Gastroesophageal sphincter (tissue), 4 donors: ENCODE measurements around the gene ZNF212. TPM values are rescaled to one million over a fixed set of nuclear protein-coding genes. Genes with fewer than 3 reads are reported as not detected.
"Not testable (repeated sequence)": the region's sequence is repeated elsewhere in the genome, so short reads cannot be mapped to it uniquely, and the experiment has no call there.

Experiments used
- ATAC-seq: fragments of 150-250 bp; one replicate; pipeline ENCODE4 v1.9.1; 2016; ENCODE audit warnings: mild to moderate bottlenecking, moderate library complexity
- H3K27ac ChIP-seq, 4 donors: fragments of 200-600 bp; sonication (generic) in 3 of 4; 1 replicate in 3 of 4; 2 replicates in 1 of 4; pipeline ENCODE4 v1.5.1; 2016 to 2019
- H3K27me3 ChIP-seq: fragments of 200-600 bp; sonication (generic); one replicate; pipeline ENCODE4 v1.5.1; 2019
- H3K36me3 ChIP-seq, 2 donors: fragments of 200-600 bp; sonication (generic); one replicate each; pipeline ENCODE4 v1.5.1; 2019; ENCODE audit warnings: control low read depth in 1 of 2
- H3K4me1 ChIP-seq, 3 donors: fragments of 200-600 bp; sonication (generic); 1 replicate in 2 of 3; 2 replicates in 1 of 3; pipeline ENCODE4 v1.5.1; 2016 to 2019; ENCODE audit warnings: control low read depth in 2 of 3
- H3K4me3 ChIP-seq, 2 donors: fragments of 200-600 bp; sonication (generic); one replicate each; pipeline ENCODE4 v1.5.1; 2019; ENCODE audit warnings: mild to moderate bottlenecking in 1 of 2, moderate library complexity in 1 of 2
- H3K9me3 ChIP-seq, 3 donors: fragments of 200-600 bp; sonication (generic); one replicate each; pipeline ENCODE4 v1.5.1; 2017 to 2019; ENCODE audit warnings: control low read depth in 2 of 3
- EP300 ChIP-seq: sonication (generic); formaldehyde crosslinking; IDR thresholded peaks from one replicate; pipeline ENCODE4 v1.6.1; 2017; ENCODE audit warnings: antibody characterized with exemption, mild to moderate bottlenecking
- POLR2A ChIP-seq, 2 donors: fragments of 450-650 bp; IDR thresholded peaks; one replicate each; pipeline ENCODE4 v1.6.1; 2017; ENCODE audit warnings: antibody characterized with exemption in 2 of 2, mild to moderate bottlenecking in 2 of 2, moderate library complexity in 1 of 2
- POLR2AphosphoS5 ChIP-seq: sonication (generic); formaldehyde crosslinking; IDR thresholded peaks from one replicate; pipeline ENCODE4 v1.6.1; 2017; ENCODE audit warnings: antibody characterized with exemption
- WGBS, 2 donors: methylation state at CpG; one replicate each; pipeline ENCODE4 v1.1.5; 2018; ENCODE audit warnings: low coverage in 1 of 2; 5-methylcytosine and 5-hydroxymethylcytosine counted together
- total RNA-seq, 4 donors: library from RNA; depleted of rRNA; stranded (reverse); fragments of >200 nt; gene quantifications; one replicate each; pipeline ENCODE4 v1.1.0, GENCODE V29; 2016
- TF ChIP-seq, protein P1 (sequence below), 4 experiments: fragments of 200-600 bp in 2 of 4; fragments of 450-650 bp in 2 of 4; sonication (generic) in 1 of 4; IDR thresholded peaks; one replicate each; pipeline ENCODE4 v1.5.1; 2017 to 2019; ENCODE audit warnings: antibody characterized with exemption in 4 of 4, mild to moderate bottlenecking in 2 of 4, moderate library complexity in 2 of 4

The ZNF212 gene
- total RNA-seq, 4 donors from 2014 or later, result 4.3 to 11.1 (median 9.4) TPM

DNA sequence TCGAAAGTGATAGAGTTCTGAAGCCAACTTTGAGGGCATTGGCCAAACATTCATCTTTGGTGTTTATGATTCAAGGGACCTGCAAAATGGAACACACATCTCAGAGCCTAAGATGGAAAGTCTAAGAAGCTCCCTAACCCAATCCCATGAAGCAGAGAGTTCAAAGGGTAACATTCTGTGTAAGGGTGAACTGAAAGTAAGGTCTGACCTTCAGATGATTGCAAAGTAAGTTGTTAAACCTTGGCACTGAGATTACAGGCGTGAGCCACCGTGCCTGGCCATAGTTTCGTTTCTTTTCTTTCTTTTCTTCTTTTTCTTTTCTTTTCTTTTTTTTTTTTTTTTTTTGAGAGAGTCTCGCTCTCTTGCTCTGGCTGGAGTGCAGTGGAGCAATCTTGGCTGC lies 2.2 kb downstream of the ZNF212 start:
- Histone ChIP-seq H3K36me3 (no peaks in the 10 kb centered on the region), H3K9me3 (no peaks in the 10 kb centered on the region), H3K27me3 (no peaks in the 10 kb centered on the region), H3K4me3 (no peak overlapping the region), H3K27ac (no peak overlapping the region), H3K4me1 (peaks cover 0 to 27% (median 10%) of the 10 kb centered on the region in 3 donors)
- WGBS, 2 donors, result 89% methylated on average over 4 of the region's 5 CpGs; no CpG with 5 or more reads in 1 of the 2 donors
- TF ChIP-seq, protein P1, sequence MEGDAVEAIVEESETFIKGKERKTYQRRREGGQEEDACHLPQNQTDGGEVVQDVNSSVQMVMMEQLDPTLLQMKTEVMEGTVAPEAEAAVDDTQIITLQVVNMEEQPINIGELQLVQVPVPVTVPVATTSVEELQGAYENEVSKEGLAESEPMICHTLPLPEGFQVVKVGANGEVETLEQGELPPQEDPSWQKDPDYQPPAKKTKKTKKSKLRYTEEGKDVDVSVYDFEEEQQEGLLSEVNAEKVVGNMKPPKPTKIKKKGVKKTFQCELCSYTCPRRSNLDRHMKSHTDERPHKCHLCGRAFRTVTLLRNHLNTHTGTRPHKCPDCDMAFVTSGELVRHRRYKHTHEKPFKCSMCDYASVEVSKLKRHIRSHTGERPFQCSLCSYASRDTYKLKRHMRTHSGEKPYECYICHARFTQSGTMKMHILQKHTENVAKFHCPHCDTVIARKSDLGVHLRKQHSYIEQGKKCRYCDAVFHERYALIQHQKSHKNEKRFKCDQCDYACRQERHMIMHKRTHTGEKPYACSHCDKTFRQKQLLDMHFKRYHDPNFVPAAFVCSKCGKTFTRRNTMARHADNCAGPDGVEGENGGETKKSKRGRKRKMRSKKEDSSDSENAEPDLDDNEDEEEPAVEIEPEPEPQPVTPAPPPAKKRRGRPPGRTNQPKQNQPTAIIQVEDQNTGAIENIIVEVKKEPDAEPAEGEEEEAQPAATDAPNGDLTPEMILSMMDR (IDR thresholded peaks at IDR 0.05), result no peak
- TF ChIP-seq POLR2AphosphoS5, result no peak
- TF ChIP-seq EP300, result no peak
- TF ChIP-seq POLR2A (IDR thresholded peaks at IDR 0.05), result no peak
- ATAC-seq, result no peak

DNA sequence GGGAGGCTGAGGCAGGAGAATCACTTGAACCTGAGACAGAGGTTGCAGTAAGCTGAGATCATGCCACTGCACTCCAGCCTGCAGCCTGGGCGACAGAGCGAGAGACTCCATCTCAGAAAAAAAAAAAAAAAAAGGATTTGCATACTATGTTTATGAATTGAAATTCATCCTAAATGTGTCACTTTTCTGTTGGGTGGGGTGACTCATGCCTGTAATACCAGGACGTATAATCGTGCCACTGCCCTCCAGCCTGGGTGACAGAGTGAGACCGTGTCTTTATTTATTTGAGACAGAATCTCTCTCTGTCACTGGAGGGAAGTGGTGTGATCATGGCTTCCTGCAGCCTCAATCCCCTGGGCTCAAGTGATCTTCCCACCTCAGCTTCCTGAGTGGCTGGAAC lies 5.8 kb downstream of the ZNF212 start:
- Histone ChIP-seq H3K4me1 (peaks cover 0 to 16% (median 9%) of the 10 kb centered on the region in 3 donors), H3K9me3 (no peaks in the 10 kb centered on the region), H3K36me3 (peaks cover 0 to 5% of the 10 kb centered on the region in 2 donors), H3K4me3 (no peak overlapping the region), H3K27ac (no peak overlapping the region), H3K27me3 (no peaks in the 10 kb centered on the region)
- TF ChIP-seq POLR2A (IDR thresholded peaks at IDR 0.05) (no peak), POLR2AphosphoS5 (no peak), EP300 (no peak)
- TF ChIP-seq, protein P1 (IDR thresholded peaks at IDR 0.05), result no peak
- 64 to 68% methylated on average over 3 to 5 of the region's 5 CpGs for WGBS, 2 donors
- ATAC-seq, result no peak

DNA sequence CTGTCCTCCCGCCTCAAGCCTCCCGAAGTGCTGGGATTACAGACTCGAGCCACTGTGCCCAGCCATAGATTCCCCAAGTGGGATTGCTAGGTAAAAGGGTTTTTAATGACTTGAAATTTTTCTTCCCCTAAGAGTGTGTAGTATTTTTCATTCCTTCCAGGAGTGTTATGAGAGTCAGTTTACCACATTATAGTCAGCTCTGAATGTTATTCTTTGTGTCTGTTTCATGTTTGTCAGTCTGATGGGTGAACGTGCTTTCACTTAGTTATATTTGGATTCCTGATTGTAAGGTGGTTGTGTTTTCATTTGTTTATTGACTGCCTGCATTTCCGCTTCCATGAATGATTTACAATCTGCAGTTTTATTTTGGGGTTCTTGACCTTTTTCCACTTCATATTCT lies 6.3 kb downstream of the ZNF212 start:
- WGBS, 2 donors, result 83 to 89% methylated on average over 5 of the region's 5 CpGs
- Histone ChIP-seq H3K36me3 (peaks cover 0 to 10% of the 10 kb centered on the region in 2 donors), H3K9me3 (no peaks in the 10 kb centered on the region), H3K4me3 (no peak overlapping the region), H3K27ac (no peak overlapping the region), H3K27me3 (no peaks in the 10 kb centered on the region), H3K4me1 (peaks cover 0 to 11% (median 4%) of the 10 kb centered on the region in 3 donors)
- no peak for ATAC-seq
- TF ChIP-seq POLR2AphosphoS5 (no peak), EP300 (no peak), POLR2A (IDR thresholded peaks at IDR 0.05) (no peak)
- TF ChIP-seq, protein P1 (IDR thresholded peaks at IDR 0.05), result no peak

DNA sequence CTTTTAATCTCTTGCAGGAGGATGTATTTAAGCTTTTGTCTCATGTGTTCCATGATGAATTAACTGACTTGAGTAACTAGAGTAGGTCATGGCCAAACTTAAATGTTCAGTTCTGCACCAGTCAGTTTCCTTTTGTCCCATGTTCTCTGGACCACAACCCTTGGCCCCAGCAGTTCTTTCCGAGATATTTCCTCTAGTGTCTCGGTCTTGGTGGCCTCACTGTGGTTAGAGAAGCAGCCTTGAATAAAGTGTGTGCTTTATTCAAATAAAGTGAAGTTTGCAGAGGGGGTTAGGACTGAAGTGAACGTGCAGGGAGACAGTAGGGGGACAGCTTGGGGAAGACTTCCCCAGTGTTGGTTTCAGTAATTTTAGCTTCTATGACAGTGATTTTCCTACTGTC lies 9.3 kb downstream of the ZNF212 start:
- ATAC-seq, result no peak
- H3K27me3 ChIP-seq, result no peaks in the 10 kb centered on the region
- 67 to 100% methylated on average over 1 to 3 of the region's 3 CpGs for WGBS, 2 donors

DNA sequence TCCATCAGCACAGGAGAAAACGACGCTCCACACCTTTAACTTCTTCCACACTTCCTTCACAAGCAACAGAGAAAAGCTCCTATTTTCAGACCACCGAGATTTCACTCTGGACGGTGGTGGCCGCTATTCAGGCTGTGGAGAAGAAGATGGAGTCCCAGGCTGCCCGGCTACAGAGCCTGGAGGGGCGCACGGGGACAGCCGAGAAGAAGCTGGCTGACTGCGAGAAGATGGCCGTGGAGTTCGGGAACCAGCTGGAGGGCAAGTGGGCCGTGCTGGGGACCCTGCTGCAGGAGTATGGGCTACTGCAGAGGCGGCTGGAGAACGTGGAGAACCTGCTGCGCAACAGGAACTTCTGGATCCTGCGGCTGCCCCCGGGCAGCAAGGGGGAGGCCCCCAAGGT lies 10.7 kb downstream of the ZNF212 start:
- H3K4me3 ChIP-seq, H3K27ac ChIP-seq, H3K27me3 ChIP-seq, H3K4me1 ChIP-seq, ATAC-seq, H3K9me3 ChIP-seq: not testable (repeated sequence)
- WGBS, 2 donors, result 88 to 90% methylated on average over 7 to 12 of the region's 18 CpGs
- H3K36me3 ChIP-seq, result peaks cover 0 to 54% of the 10 kb centered on the region in 2 donors

More for the DNA sequence above, 9.3 kb downstream of the ZNF212 start:
- TF ChIP-seq, protein P1 (IDR thresholded peaks at IDR 0.05), result no peak
- TF ChIP-seq EP300 (no peak), POLR2A (IDR thresholded peaks at IDR 0.05) (no peak), POLR2AphosphoS5 (no peak)
- Histone ChIP-seq H3K36me3 (peaks cover 0 to 40% of the 10 kb centered on the region in 2 donors), H3K4me3 (no peak overlapping the region), H3K9me3 (no peaks in the 10 kb centered on the region), H3K4me1 (no peaks in the 10 kb centered on the region), H3K27ac (no peak overlapping the region)

DNA sequence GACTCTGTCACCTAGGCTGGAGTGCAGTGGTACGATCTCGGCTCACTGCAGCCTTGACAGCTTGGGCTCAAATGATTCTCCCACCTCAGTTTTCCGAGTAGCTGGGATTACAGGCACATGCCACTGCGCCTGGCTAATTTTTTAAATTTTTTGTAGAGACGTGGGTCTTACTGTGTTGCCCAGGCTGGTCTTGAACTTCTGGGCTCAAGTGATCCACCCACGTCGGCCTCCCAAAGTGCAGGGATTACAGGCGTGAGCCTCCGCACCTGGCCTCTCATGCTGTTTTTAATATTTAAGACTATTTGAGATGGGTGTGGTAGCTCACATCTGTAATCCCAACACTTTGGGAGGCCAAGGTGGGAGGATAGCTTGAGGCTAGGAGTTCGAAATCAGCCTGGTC lies 12.1 kb downstream of the ZNF212 start:
- ATAC-seq, H3K27ac ChIP-seq, H3K27me3 ChIP-seq, H3K4me1 ChIP-seq, H3K4me3 ChIP-seq, H3K9me3 ChIP-seq: not testable (repeated sequence)
- peaks cover 0 to 67% of the 10 kb centered on the region in 2 donors for H3K36me3 ChIP-seq
- 90 to 96% methylated on average over 2 to 5 of the region's 10 CpGs for WGBS, 2 donors
